A172 (cell line): ENCODE measurements around the gene MICALL1. TPM values are rescaled to one million over a fixed set of nuclear protein-coding genes. Genes with fewer than 3 reads are reported as not detected.
A peak's percentile ranks its signal among the peaks of the same experiment; 100 is the strongest.

Experiments
- DNase-seq: peaks from one replicate; pipeline ENCODE4 v3.0.0-alpha.2; 2015; ENCODE audit warnings: low spot score
- total RNA-seq: library from RNA; depleted of rRNA; stranded (reverse); fragments of >200 nt; shearing (Covaris generic); gene quantifications from 2 replicates; pipeline ENCODE4 v1.2.3, GENCODE V29; 2014

MICALL1 gene
- total RNA-seq, 1 experiment from 2014 or later: 45.6 TPM

GRCh38 chr22:37904572-37905533 lies 1.2 kb upstream of the MICALL1 start:
- DNase-seq: peak; percentile 93

GRCh38 chr22:37906364-37907008 lies 389 bp downstream of the MICALL1 start:
- no peak for DNase-seq

- no peak for DNase-seq
Measured at GRCh38 chr22:37907036-37907954, 1.2 kb downstream of the MICALL1 start.

- no peak for DNase-seq
Measured at GRCh38 chr22:37909766-37910165, 3.7 kb downstream of the MICALL1 start.

- no peak for DNase-seq
Measured at GRCh38 chr22:37910890-37911672, 5.0 kb downstream of the MICALL1 start.

- DNase-seq: no peak
Measured at GRCh38 chr22:37911697-37912096, 5.6 kb downstream of the MICALL1 start.

- DNase-seq: no peak
Measured at GRCh38 chr22:37912171-37912570, 6.1 kb downstream of the MICALL1 start.

GRCh38 chr22:37913233-37913721 lies 7.2 kb downstream of the MICALL1 start:
- no peak for DNase-seq

- DNase-seq: no peak
Measured at GRCh38 chr22:37916311-37916710, 10.2 kb downstream of the MICALL1 start.

- no peak for DNase-seq
Measured at GRCh38 chr22:37917874-37918548, 11.9 kb downstream of the MICALL1 start.

GRCh38 chr22:37918580-37919270 lies 12.6 kb downstream of the MICALL1 start:
- no peak for DNase-seq

- no peak for DNase-seq
Measured at GRCh38 chr22:37920126-37920525, 14.0 kb downstream of the MICALL1 start.

- no peak for DNase-seq
Measured at GRCh38 chr22:37922191-37922590, 16.1 kb downstream of the MICALL1 start.

- DNase-seq: no peak
Measured at GRCh38 chr22:37923927-37924326, 17.8 kb downstream of the MICALL1 start.

GRCh38 chr22:37924386-37925065 lies 18.4 kb downstream of the MICALL1 start:
- DNase-seq: no peak

- DNase-seq: no peak
Measured at GRCh38 chr22:37925330-37925729, 19.2 kb downstream of the MICALL1 start.

- no peak for DNase-seq
Measured at GRCh38 chr22:37925767-37926166, 19.7 kb downstream of the MICALL1 start.

- no peak for DNase-seq
Measured at GRCh38 chr22:37926358-37926757, 20.3 kb downstream of the MICALL1 start.
